HG03520 (cell line): ENCODE results near the gene UPF2.
"Not testable (repeated sequence)": the region's sequence is repeated elsewhere in the genome, so short reads cannot be mapped to it uniquely, and the experiment has no call there.

Experiments used
- ATAC-seq: cut with Tn5 transposase; IDR thresholded peaks from one replicate; pipeline ENCODE4 v1.9.1; 2021; ENCODE audit warnings: mild to moderate bottlenecking, moderate library complexity; ENCODE audit not compliant: unreplicated experiment

The UPF2 gene

GRCh38 chr10:12041766-12042408, 722 bp downstream of the UPF2 start:
- no peak for ATAC-seq

GRCh38 chr10:12036073-12036655, 6.4 kb downstream of the UPF2 start:
- no peak for ATAC-seq

GRCh38 chr10:12031404-12031803, 11.2 kb downstream of the UPF2 start:
- ATAC-seq = no peak

- ATAC-seq = no peak
Measured at GRCh38 chr10:12027539-12027938, 15.1 kb downstream of the UPF2 start.

GRCh38 chr10:12025591-12025990, 17.0 kb downstream of the UPF2 start:
- no peak for ATAC-seq

- no peak for ATAC-seq
Measured at GRCh38 chr10:12022580-12023257, 19.9 kb downstream of the UPF2 start.

- ATAC-seq = no peak
Measured at GRCh38 chr10:12020574-12020973, 22.0 kb downstream of the UPF2 start.

GRCh38 chr10:12019283-12019971, 23.2 kb downstream of the UPF2 start:
- no peak for ATAC-seq

- no peak for ATAC-seq
Measured at GRCh38 chr10:12018438-12019282, 23.9 kb downstream of the UPF2 start.

GRCh38 chr10:12013926-12014325, 28.7 kb downstream of the UPF2 start:
- no peak for ATAC-seq

GRCh38 chr10:12013391-12013790, 29.2 kb downstream of the UPF2 start:
- ATAC-seq = not testable (repeated sequence)

- no peak for ATAC-seq
Measured at GRCh38 chr10:12010353-12010752, 32.3 kb downstream of the UPF2 start.

- ATAC-seq = not testable (repeated sequence)
Measured at GRCh38 chr10:12008842-12009241, 33.8 kb downstream of the UPF2 start.

- no peak for ATAC-seq
Measured at GRCh38 chr10:12006671-12007070, 35.9 kb downstream of the UPF2 start.

- no peak for ATAC-seq
Measured at GRCh38 chr10:11993834-11994468, 48.7 kb downstream of the UPF2 start.

GRCh38 chr10:11988924-11989323, 53.7 kb downstream of the UPF2 start:
- no peak for ATAC-seq

GRCh38 chr10:11986593-11987216, 55.9 kb downstream of the UPF2 start:
- no peak for ATAC-seq

- ATAC-seq = no peak
Measured at GRCh38 chr10:11982253-11982652, 60.4 kb downstream of the UPF2 start.

- no peak for ATAC-seq
Measured at GRCh38 chr10:11975795-11976194, 66.8 kb downstream of the UPF2 start.

GRCh38 chr10:11972523-11972922, 70.1 kb downstream of the UPF2 start:
- ATAC-seq = not testable (repeated sequence)
